Activated T-cell treated with anti-CD3 and anti-CD28 coated beads, Interleukin-2, amount 50 U/mL, for 48 hours (primary cell): Measurements from ENCODE around the gene SOWAHC.

ENCODE experiments used
- DNase-seq, 2 experiments: peaks; one replicate each; pipeline ENCODE4 v3.0.0-alpha.2; 2020

SOWAHC gene

GRCh38 chr2:109648041-109648527 is 33.9 kb downstream of the SOWAHC start:
- DNase-seq, result no peak

GRCh38 chr2:109649736-109650695 is 35.9 kb downstream of the SOWAHC start:
- no peak for DNase-seq

GRCh38 chr2:109654326-109655050 is 40.3 kb downstream of the SOWAHC start:
- no peak for DNase-seq

GRCh38 chr2:109655287-109655686 is 41.1 kb downstream of the SOWAHC start:
- DNase-seq, result no peak

GRCh38 chr2:109659396-109660045 is 45.4 kb downstream of the SOWAHC start:
- DNase-seq, result no peak

- DNase-seq, result no peak
These were observed 46.1 kb downstream of the SOWAHC start for GRCh38 chr2:109660046-109660860.

- DNase-seq, result no peak
These were observed 48.7 kb downstream of the SOWAHC start for GRCh38 chr2:109662889-109663288.

- no peak for DNase-seq
These were observed 49.6 kb downstream of the SOWAHC start for GRCh38 chr2:109663721-109664120.

- DNase-seq, result no peak
These were observed 52.3 kb downstream of the SOWAHC start for GRCh38 chr2:109666466-109666865.
